Endothelial cell of umbilical vein (primary cell): ENCODE results near the gene BAG3.
"Not testable (repeated sequence)": the region's sequence is repeated elsewhere in the genome, so short reads cannot be mapped to it uniquely, and the experiment has no call there.

Experiments
- CTCF ChIP-seq, 2 donors: IDR thresholded peaks; 1 replicate in 1 of 2; 2 replicates in 1 of 2; pipeline ENCODE4 v1.5.1; 2011; ENCODE audit warnings: low read length in 2 of 2, mild to moderate bottlenecking in 2 of 2, moderate library complexity in 2 of 2, control low read depth in 1 of 2, inconsistent platforms in 1 of 2, low read depth in 1 of 2; ENCODE audit not compliant: insufficient read depth in 1 of 2; ENCODE audit errors: extremely low read depth in 1 of 2
- POLR2A ChIP-seq: IDR thresholded peaks from 2 replicates; pipeline ENCODE4 v1.6.1; 2012; ENCODE audit warnings: low read depth, mild to moderate bottlenecking, control low read depth, low read length

- TF ChIP-seq CTCF (IDR thresholded peaks at IDR 0.05; ENCODE audit: extremely low read depth in 1 of 2, insufficient read depth in 1 of 2, low read depth in 1 of 2, low read length in 2 of 2); POLR2A: not testable (repeated sequence)
These were observed 31.4 kb upstream of the BAG3 start for GRCh38 chr10:119619811-119620210.
